Tibial artery (tissue), 4 donors: ENCODE measurements around the gene PLAAT3.
A peak's percentile ranks its signal among the peaks of the same experiment; 100 is the strongest.

Source experiments
- DNase-seq, 2 donors: peaks; one replicate each; pipeline ENCODE4 v3.0.0-alpha.2; 2019
- H3K27ac ChIP-seq, 2 donors: fragments of 200-600 bp; sonication (generic) in 1 of 2; 1 replicate in 1 of 2; 2 replicates in 1 of 2; pipeline ENCODE4 v1.5.1; 2018 to 2019; ENCODE audit warnings: mild to moderate bottlenecking in 1 of 2
- H3K27me3 ChIP-seq, 2 donors: fragments of 200-600 bp; sonication (generic) in 1 of 2; one replicate each; pipeline versions ENCODE4 v1.5.1 to v1.6.0; 2016 to 2019
- H3K36me3 ChIP-seq, 3 donors: fragments of 200-600 bp; sonication (generic) in 2 of 3; one replicate each; pipeline ENCODE4 v1.5.1; 2016 to 2019; ENCODE audit warnings: mild to moderate bottlenecking in 2 of 3
- H3K4me1 ChIP-seq, 4 donors: fragments of 200-600 bp; sonication (generic) in 2 of 4; 1 replicate in 3 of 4; 2 replicates in 1 of 4; pipeline ENCODE4 v1.5.1; 2016 to 2019
- H3K4me3 ChIP-seq, 2 donors: fragments of 200-600 bp; sonication (generic) in 1 of 2; 1 replicate in 1 of 2; 2 replicates in 1 of 2; pipeline ENCODE4 v1.5.1; 2018 to 2019; ENCODE audit warnings: mild to moderate bottlenecking in 2 of 2
- H3K9me3 ChIP-seq, 3 donors: fragments of 200-600 bp; sonication (generic) in 1 of 3; one replicate each; pipeline ENCODE4 v1.5.1; 2016 to 2019
- intact Hi-C: fragments of 100-400 bp; cut with DNase I; formaldehyde crosslinking; loops from one replicate; pipeline ENCODE4 v1.15.0; 2023; ENCODE audit warnings: low total_unique reads
- TF ChIP-seq, protein P1 (sequence below), 2 experiments: fragments of 200-600 bp in 1 of 2; fragments of 450-650 bp in 1 of 2; IDR thresholded peaks; one replicate each; pipeline ENCODE4 v1.5.1; 2017 to 2019; ENCODE audit warnings: antibody characterized with exemption in 2 of 2, mild to moderate bottlenecking in 1 of 2, moderate library complexity in 1 of 2

Gene PLAAT3

GRCh38 chr11:63613517-63614135, 607 bp downstream of the PLAAT3 start:
- DNase-seq, result peak; percentile 67 to 78
- peaks cover 0 to 44% (median 33%) of the 10 kb centered on the region in 4 donors for H3K4me1 ChIP-seq
- peak overlapping the region; percentile 75 to 80 for H3K27ac ChIP-seq

DNA sequence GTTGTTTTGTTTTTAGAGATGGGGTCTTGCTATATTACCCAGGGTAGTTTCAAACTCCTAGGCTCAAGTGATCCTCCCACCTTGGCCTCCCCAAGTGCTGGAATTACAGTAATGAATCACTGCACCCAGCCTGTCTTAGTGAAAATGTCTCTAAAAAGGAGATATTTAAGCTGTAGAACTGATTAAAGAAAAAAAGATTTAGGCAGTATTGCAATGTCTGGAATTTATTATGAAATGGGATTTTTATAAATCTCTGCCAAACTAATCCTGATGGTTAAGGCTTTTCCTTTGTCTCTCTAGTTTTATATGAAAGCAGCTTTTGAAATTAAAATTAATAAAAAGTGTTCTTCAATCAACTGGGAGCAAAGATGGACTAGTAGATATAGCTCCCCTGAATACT, 2.1 kb downstream of the PLAAT3 start:
- TF ChIP-seq, protein P1, sequence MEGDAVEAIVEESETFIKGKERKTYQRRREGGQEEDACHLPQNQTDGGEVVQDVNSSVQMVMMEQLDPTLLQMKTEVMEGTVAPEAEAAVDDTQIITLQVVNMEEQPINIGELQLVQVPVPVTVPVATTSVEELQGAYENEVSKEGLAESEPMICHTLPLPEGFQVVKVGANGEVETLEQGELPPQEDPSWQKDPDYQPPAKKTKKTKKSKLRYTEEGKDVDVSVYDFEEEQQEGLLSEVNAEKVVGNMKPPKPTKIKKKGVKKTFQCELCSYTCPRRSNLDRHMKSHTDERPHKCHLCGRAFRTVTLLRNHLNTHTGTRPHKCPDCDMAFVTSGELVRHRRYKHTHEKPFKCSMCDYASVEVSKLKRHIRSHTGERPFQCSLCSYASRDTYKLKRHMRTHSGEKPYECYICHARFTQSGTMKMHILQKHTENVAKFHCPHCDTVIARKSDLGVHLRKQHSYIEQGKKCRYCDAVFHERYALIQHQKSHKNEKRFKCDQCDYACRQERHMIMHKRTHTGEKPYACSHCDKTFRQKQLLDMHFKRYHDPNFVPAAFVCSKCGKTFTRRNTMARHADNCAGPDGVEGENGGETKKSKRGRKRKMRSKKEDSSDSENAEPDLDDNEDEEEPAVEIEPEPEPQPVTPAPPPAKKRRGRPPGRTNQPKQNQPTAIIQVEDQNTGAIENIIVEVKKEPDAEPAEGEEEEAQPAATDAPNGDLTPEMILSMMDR (IDR thresholded peaks at IDR 0.05), result no peak
- no peaks in the 10 kb centered on the region for H3K27me3 ChIP-seq
- H3K27ac ChIP-seq, result peak overlapping the region; percentile 75 to 80
- no peak for DNase-seq
- peak overlapping the region; percentile 68 to 69 for H3K4me3 ChIP-seq
- H3K9me3 ChIP-seq, result no peaks in the 10 kb centered on the region
- H3K36me3 ChIP-seq, result no peaks in the 10 kb centered on the region
- intact Hi-C loops, result no loop called here
- peaks cover 0 to 50% (median 36%) of the 10 kb centered on the region in 4 donors for H3K4me1 ChIP-seq

More at GRCh38 chr11:63613517-63614135, 607 bp downstream of the PLAAT3 start:
- Histone ChIP-seq H3K9me3 (no peaks in the 10 kb centered on the region), H3K4me3 (peak overlapping the region; percentile 68 to 69), H3K36me3 (no peaks in the 10 kb centered on the region), H3K27me3 (no peaks in the 10 kb centered on the region)
- TF ChIP-seq, protein P1 (IDR thresholded peaks at IDR 0.05), result no peak
- intact Hi-C loops, result no loop called here

DNA sequence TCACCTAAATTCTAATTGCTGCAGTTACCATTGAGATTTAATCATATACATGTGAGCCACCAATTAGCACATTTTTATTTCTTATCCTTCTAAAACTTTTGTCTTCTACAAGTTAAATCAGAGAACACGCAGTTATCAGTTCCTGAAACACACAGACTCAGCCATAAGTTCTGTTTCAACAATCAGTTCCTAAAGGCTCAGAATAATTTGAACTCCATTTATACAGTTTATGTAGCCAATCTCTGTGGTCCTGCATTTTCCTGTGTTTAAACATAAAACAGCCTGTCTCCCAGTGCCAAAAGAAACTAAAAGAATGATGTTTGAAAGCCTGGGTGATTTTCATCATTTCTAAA, 2.9 kb downstream of the PLAAT3 start:
- peaks cover 0 to 50% (median 36%) of the 10 kb centered on the region in 4 donors for H3K4me1 ChIP-seq
- H3K36me3 ChIP-seq, result no peaks in the 10 kb centered on the region
- intact Hi-C loops, result no loop called here

DNA sequence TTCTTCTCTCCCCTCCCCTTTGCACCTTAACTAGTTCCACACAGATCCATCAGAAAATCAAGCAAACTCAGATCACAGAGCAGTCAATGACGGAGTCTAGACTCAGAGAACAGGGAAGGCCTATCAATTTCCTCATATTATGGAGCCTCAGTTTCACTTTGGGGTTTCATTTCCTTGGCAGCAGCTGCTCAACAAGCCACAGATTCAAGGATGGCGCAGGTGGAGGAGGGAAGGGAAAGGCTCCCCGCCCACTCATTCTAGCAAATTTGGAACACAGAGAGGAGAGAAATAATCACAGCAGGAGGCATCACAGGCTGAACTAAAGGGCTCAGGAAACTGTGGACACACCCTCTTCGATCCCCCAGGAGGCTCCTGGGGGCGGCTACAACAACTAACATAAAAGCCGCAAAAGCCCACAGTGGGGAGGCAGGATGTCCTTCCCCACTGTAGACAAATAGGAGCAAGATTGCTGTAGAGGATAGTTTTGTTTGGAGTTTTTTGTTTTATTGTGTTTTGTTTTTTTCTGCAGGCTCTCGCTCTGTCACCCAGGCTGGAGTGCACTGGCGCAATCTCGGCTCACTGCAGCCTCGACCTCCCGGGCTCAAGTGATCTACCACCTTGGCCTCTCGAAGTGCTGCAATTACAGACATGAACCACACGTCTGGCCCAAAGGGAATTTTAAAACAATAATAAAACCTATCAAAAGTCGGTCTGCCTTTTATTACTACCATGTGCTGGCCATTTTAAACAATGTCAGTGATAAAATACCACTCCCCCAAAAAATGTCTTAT, 3.4 kb downstream of the PLAAT3 start:
- intact Hi-C loops, result no loop called here
- peaks cover 0 to 50% (median 36%) of the 10 kb centered on the region in 4 donors for H3K4me1 ChIP-seq

More for the DNA sequence above, 2.9 kb downstream of the PLAAT3 start:
- H3K27me3 ChIP-seq, result no peaks in the 10 kb centered on the region
- TF ChIP-seq, protein P1 (IDR thresholded peaks at IDR 0.05), result no peak
- H3K9me3 ChIP-seq, result no peaks in the 10 kb centered on the region
- no peak overlapping the region for H3K4me3 ChIP-seq
- no peak for DNase-seq
- H3K27ac ChIP-seq, result peak overlapping the region in 1 of 2 donors; percentile 75

DNA sequence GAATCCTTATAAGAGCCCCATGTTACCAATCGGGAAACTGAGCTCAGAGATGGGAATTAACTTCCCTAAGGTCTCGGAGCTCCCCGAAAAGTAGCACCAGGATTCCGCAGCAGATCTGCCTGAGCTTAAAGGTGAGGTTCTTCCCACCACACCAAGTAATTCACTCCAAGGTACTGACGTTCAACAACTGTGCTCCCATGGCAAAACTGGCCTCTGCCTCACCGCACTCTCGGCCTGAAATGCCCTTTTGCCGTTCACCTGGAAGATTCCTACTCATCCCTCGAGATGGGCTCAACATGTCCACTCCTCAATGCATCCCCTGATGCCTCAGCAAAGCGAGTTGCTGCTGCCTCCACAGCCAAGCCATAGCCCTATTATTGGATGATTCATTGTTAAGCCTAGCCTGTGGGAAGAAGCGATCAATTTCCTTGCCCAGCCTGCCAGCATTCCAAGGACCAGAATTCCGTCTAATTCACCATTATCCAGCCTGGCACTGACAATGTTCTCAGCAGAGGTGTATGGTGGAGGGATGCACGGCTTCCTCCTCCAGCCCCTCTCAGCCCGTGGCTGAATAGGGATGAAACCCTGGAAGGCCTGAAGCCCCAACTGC, 4.2 kb downstream of the PLAAT3 start:
- no peak overlapping the region for H3K4me3 ChIP-seq
- peak in 1 of 2 donors; percentile 41 for DNase-seq
- H3K27me3 ChIP-seq, result no peaks in the 10 kb centered on the region
- H3K9me3 ChIP-seq, result no peaks in the 10 kb centered on the region
- H3K4me1 ChIP-seq, result peaks cover 0 to 50% (median 36%) of the 10 kb centered on the region in 4 donors
- H3K36me3 ChIP-seq, result peaks cover 0 to 4% (median 0%) of the 10 kb centered on the region in 3 donors
- H3K27ac ChIP-seq, result peak overlapping the region; percentile 36 to 50
- TF ChIP-seq, protein P1 (IDR thresholded peaks at IDR 0.05), result no peak
- intact Hi-C loops, result loop anchor here (5.0 kb wide), 1 partner anchor 73 kb away; the partner anchor contains the start of gene PLAAT4

More for the DNA sequence above, 3.4 kb downstream of the PLAAT3 start:
- no peaks in the 10 kb centered on the region for H3K9me3 ChIP-seq
- H3K4me3 ChIP-seq, result no peak overlapping the region
- peak overlapping the region; percentile 22 to 75 for H3K27ac ChIP-seq
- no peak for DNase-seq
- TF ChIP-seq, protein P1 (IDR thresholded peaks at IDR 0.05), result no peak
- H3K27me3 ChIP-seq, result no peaks in the 10 kb centered on the region
- H3K36me3 ChIP-seq, result peaks cover 0 to 4% (median 0%) of the 10 kb centered on the region in 3 donors
